Endothelial cell of umbilical vein (primary cell): Measurements from ENCODE around the gene MFSD1.

Source experiments
- CTCF ChIP-seq, 2 donors: IDR thresholded peaks; 1 replicate in 1 of 2; 2 replicates in 1 of 2; pipeline ENCODE4 v1.5.1; 2011; ENCODE audit warnings: low read length in 2 of 2, mild to moderate bottlenecking in 2 of 2, moderate library complexity in 2 of 2, control low read depth in 1 of 2, inconsistent platforms in 1 of 2, low read depth in 1 of 2; ENCODE audit not compliant: insufficient read depth in 1 of 2; ENCODE audit errors: extremely low read depth in 1 of 2
- EZH2 ChIP-seq: IDR thresholded peaks from 2 replicates; pipeline ENCODE4 v1.6.1; 2012; ENCODE audit warnings: borderline replicate concordance, low read depth, mild to moderate bottlenecking, moderate library complexity, low read length, inconsistent platforms; ENCODE audit not compliant: severe bottlenecking
- FOS ChIP-seq: IDR thresholded peaks from 2 replicates; pipeline ENCODE4 v1.6.1; 2011; ENCODE audit warnings: mild to moderate bottlenecking, low read length, moderate library complexity, borderline replicate concordance; ENCODE audit not compliant: insufficient read depth
- GATA2 ChIP-seq: IDR thresholded peaks from 2 replicates; pipeline ENCODE4 v1.7.0; 2011; ENCODE audit warnings: low read depth, mild to moderate bottlenecking, moderate library complexity, mixed read lengths, low read length; ENCODE audit not compliant: insufficient read length, insufficient read depth
- JUN ChIP-seq: IDR thresholded peaks from 2 replicates; pipeline ENCODE4 v1.6.1; 2011; ENCODE audit warnings: borderline replicate concordance, low read depth; ENCODE audit not compliant: insufficient read length, insufficient read depth
- MAX ChIP-seq: IDR thresholded peaks from 2 replicates; pipeline ENCODE4 v1.6.1; 2011; ENCODE audit not compliant: insufficient read depth, insufficient read length
- MYC ChIP-seq: IDR thresholded peaks from one replicate; pipeline ENCODE4 v1.6.1; 2011; ENCODE audit warnings: mild to moderate bottlenecking, low read depth, low read length
- POLR2A ChIP-seq: IDR thresholded peaks from 2 replicates; pipeline ENCODE4 v1.6.1; 2012; ENCODE audit warnings: low read depth, mild to moderate bottlenecking, control low read depth, low read length
- POLR2AphosphoS5 ChIP-seq: IDR thresholded peaks from 2 replicates; pipeline ENCODE4 v1.6.1; 2012; ENCODE audit warnings: low read depth, mild to moderate bottlenecking, control low read depth, low read length, moderate library complexity; ENCODE audit not compliant: insufficient read depth

- TF ChIP-seq MYC (peak; percentile 23), EZH2 (no peak), POLR2A (no peak), CTCF (IDR thresholded peaks at IDR 0.05; ENCODE audit: extremely low read depth in 1 of 2, insufficient read depth in 1 of 2, low read depth in 1 of 2, low read length in 2 of 2) (peak; percentile 67 to 72), POLR2AphosphoS5 (no peak), MAX (peak; percentile 72), FOS (no peak), GATA2 (no peak), JUN (no peak)
These were observed 10.8 kb upstream of the MFSD1 start for GRCh38 chr3:158790901-158791589.
